Measurements from ENCODE around the gene OTOP2.
"Not testable (repeated sequence)": the region's sequence is repeated elsewhere in the genome, so short reads cannot be mapped to it uniquely, and the experiment has no call there.

OTOP2 gene

GRCh38 chr17:74972973-74973328, 48.9 kb downstream of the OTOP2 start:
- FAIRE-seq, result no peak

- FAIRE-seq, result no peak
Observed at GRCh38 chr17:74975943-74976342, 51.9 kb downstream of the OTOP2 start.

GRCh38 chr17:74977802-74978201, 53.7 kb downstream of the OTOP2 start:
- FAIRE-seq, result no peak

GRCh38 chr17:74978240-74978639, 54.2 kb downstream of the OTOP2 start:
- no peak for FAIRE-seq

GRCh38 chr17:74979408-74980146, 55.5 kb downstream of the OTOP2 start:
- FAIRE-seq, result no peak

- no peak for FAIRE-seq
Observed at GRCh38 chr17:74981318-74981978, 57.4 kb downstream of the OTOP2 start.

- no peak for FAIRE-seq
Observed at GRCh38 chr17:74981979-74982662, 58.0 kb downstream of the OTOP2 start.

GRCh38 chr17:74982663-74983313, 58.7 kb downstream of the OTOP2 start:
- not testable (repeated sequence) for FAIRE-seq

Measured in endometrium (tissue), 2 donors.